Measurements from ENCODE around the gene DHRS13.

DHRS13 gene

GRCh38 chr17:28858801-28859355 lies 44.0 kb downstream of the DHRS13 start:
- no peak for DNase-seq (ENCODE audit: low read depth)

GRCh38 chr17:28857905-28858800 lies 44.7 kb downstream of the DHRS13 start:
- DNase-seq (ENCODE audit: low read depth), result no peak

- no peak for DNase-seq (ENCODE audit: low read depth)
These were observed 46.8 kb downstream of the DHRS13 start for GRCh38 chr17:28856028-28856574.

GRCh38 chr17:28855336-28855679 lies 47.6 kb downstream of the DHRS13 start:
- DNase-seq (ENCODE audit: low read depth), result no peak

GRCh38 chr17:28854457-28855335 lies 48.2 kb downstream of the DHRS13 start, which contains the start of gene ERAL1:
TSS of gene ERAL1 (plus strand) at chr17:28855016. CDS start at chr17:28855035, 19 bp downstream.
- peak; percentile 92 for DNase-seq (ENCODE audit: low read depth)

GRCh38 chr17:28853295-28853694 lies 49.6 kb downstream of the DHRS13 start:
- DNase-seq (ENCODE audit: low read depth), result no peak

GRCh38 chr17:28849281-28849680 lies 53.6 kb downstream of the DHRS13 start:
- DNase-seq (ENCODE audit: low read depth), result peak; percentile 44

GRCh38 chr17:28848667-28849066 lies 54.2 kb downstream of the DHRS13 start:
- DNase-seq (ENCODE audit: low read depth), result peak; percentile 52

Measured in ELR (cell line).